Measurements from ENCODE around the gene NHS.

DNA sequence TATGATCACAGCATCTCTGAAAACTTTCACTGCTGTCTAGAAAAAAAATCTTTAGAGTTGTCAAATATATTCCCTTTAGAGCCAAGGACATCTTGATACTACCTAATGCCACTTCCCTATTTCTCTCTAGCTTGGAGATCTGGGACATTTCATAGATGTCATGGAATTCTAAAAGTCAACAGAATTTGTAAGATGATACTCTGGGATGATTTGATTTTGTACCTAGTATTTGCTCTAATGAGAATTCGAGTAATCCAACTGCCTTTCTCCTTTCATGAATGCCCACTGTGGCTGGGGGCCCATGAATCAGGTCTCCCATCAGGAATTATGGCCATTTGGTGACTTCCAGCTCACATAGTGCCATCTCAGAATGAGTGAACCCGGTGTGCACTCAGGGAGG, 73.2 kb downstream of the NHS start:
- TF ChIP-seq, protein P1, sequence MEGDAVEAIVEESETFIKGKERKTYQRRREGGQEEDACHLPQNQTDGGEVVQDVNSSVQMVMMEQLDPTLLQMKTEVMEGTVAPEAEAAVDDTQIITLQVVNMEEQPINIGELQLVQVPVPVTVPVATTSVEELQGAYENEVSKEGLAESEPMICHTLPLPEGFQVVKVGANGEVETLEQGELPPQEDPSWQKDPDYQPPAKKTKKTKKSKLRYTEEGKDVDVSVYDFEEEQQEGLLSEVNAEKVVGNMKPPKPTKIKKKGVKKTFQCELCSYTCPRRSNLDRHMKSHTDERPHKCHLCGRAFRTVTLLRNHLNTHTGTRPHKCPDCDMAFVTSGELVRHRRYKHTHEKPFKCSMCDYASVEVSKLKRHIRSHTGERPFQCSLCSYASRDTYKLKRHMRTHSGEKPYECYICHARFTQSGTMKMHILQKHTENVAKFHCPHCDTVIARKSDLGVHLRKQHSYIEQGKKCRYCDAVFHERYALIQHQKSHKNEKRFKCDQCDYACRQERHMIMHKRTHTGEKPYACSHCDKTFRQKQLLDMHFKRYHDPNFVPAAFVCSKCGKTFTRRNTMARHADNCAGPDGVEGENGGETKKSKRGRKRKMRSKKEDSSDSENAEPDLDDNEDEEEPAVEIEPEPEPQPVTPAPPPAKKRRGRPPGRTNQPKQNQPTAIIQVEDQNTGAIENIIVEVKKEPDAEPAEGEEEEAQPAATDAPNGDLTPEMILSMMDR (IDR thresholded peaks at IDR 0.05; ENCODE audit: low read length), result no peak
- no peak for TF ChIP-seq EZH2 (optimal IDR thresholded peaks at IDR 0.05; ENCODE audit: low read depth, low read length)
